ENCODE results near the gene GDF2. TPM values are rescaled to one million over a fixed set of nuclear protein-coding genes. Genes with fewer than 3 reads are reported as not detected.

Gene GDF2
- total RNA-seq, 1 donor from 2014 or later: not detected

GRCh38 chr10:47356708-47357107 is 34.5 kb downstream of the GDF2 start:
- H3K27me3 Mint-ChIP-seq: peaks cover 8% of the 10 kb centered on the region
- DNase-seq (ENCODE audit: low spot score, unreplicated experiment): no peak
- no peak overlapping the region for H3K4me3 Mint-ChIP-seq (ENCODE audit: low read depth)
- no peak overlapping the region for H3K27ac Mint-ChIP-seq
- H3K36me3 Mint-ChIP-seq (ENCODE audit: insufficient read depth): no peaks in the 10 kb centered on the region
- H3K9me3 Mint-ChIP-seq (ENCODE audit: low read depth): no peaks in the 10 kb centered on the region
- H3K4me1 Mint-ChIP-seq (ENCODE audit: low read depth): no peaks in the 10 kb centered on the region
- no peak for TF ChIP-seq CTCF (IDR thresholded peaks at IDR 0.05; ENCODE audit: unreplicated experiment)

- no peaks in the 10 kb centered on the region for H3K9me3 Mint-ChIP-seq (ENCODE audit: low read depth)
- H3K36me3 Mint-ChIP-seq (ENCODE audit: insufficient read depth): no peaks in the 10 kb centered on the region
- no peak for DNase-seq (ENCODE audit: low spot score, unreplicated experiment)
- H3K27me3 Mint-ChIP-seq: peaks cover 8% of the 10 kb centered on the region
- no peak overlapping the region for H3K27ac Mint-ChIP-seq
- TF ChIP-seq CTCF (IDR thresholded peaks at IDR 0.05; ENCODE audit: unreplicated experiment): no peak
- H3K4me3 Mint-ChIP-seq (ENCODE audit: low read depth): no peak overlapping the region
- no peaks in the 10 kb centered on the region for H3K4me1 Mint-ChIP-seq (ENCODE audit: low read depth)
These were observed 34.9 kb downstream of the GDF2 start for GRCh38 chr10:47357131-47357582.

- no peak for TF ChIP-seq CTCF (IDR thresholded peaks at IDR 0.05; ENCODE audit: unreplicated experiment)
- H3K4me3 Mint-ChIP-seq (ENCODE audit: low read depth): no peak overlapping the region
- DNase-seq (ENCODE audit: low spot score, unreplicated experiment): no peak
- no peaks in the 10 kb centered on the region for H3K36me3 Mint-ChIP-seq (ENCODE audit: insufficient read depth)
- H3K9me3 Mint-ChIP-seq (ENCODE audit: low read depth): no peaks in the 10 kb centered on the region
- no peaks in the 10 kb centered on the region for H3K4me1 Mint-ChIP-seq (ENCODE audit: low read depth)
- H3K27me3 Mint-ChIP-seq: peaks cover 4% of the 10 kb centered on the region
- no peak overlapping the region for H3K27ac Mint-ChIP-seq
These were observed 35.7 kb downstream of the GDF2 start for GRCh38 chr10:47357911-47358310.

- no peak for TF ChIP-seq CTCF (IDR thresholded peaks at IDR 0.05; ENCODE audit: unreplicated experiment)
These were observed 36.2 kb downstream of the GDF2 start for GRCh38 chr10:47358457-47358856.

GRCh38 chr10:47359101-47359500 is 36.8 kb downstream of the GDF2 start:
- H3K36me3 Mint-ChIP-seq (ENCODE audit: insufficient read depth): no peaks in the 10 kb centered on the region
- H3K9me3 Mint-ChIP-seq (ENCODE audit: low read depth): no peaks in the 10 kb centered on the region
- TF ChIP-seq CTCF (IDR thresholded peaks at IDR 0.05; ENCODE audit: unreplicated experiment): no peak
- no peak overlapping the region for H3K27ac Mint-ChIP-seq
- H3K4me1 Mint-ChIP-seq (ENCODE audit: low read depth): peaks cover under 1% of the 10 kb centered on the region
- no peak for DNase-seq (ENCODE audit: low spot score, unreplicated experiment)
- H3K27me3 Mint-ChIP-seq: peaks cover under 1% of the 10 kb centered on the region
- no peak overlapping the region for H3K4me3 Mint-ChIP-seq (ENCODE audit: low read depth)

More at GRCh38 chr10:47358457-47358856, 36.2 kb downstream of the GDF2 start:
- no peak overlapping the region for H3K27ac Mint-ChIP-seq
- H3K4me3 Mint-ChIP-seq (ENCODE audit: low read depth): no peak overlapping the region
- no peaks in the 10 kb centered on the region for H3K9me3 Mint-ChIP-seq (ENCODE audit: low read depth)
- no peaks in the 10 kb centered on the region for H3K36me3 Mint-ChIP-seq (ENCODE audit: insufficient read depth)
- peaks cover 4% of the 10 kb centered on the region for H3K27me3 Mint-ChIP-seq
- no peak for DNase-seq (ENCODE audit: low spot score, unreplicated experiment)
- H3K4me1 Mint-ChIP-seq (ENCODE audit: low read depth): no peaks in the 10 kb centered on the region
